H9 (cell line): ENCODE data around the gene NUDT21. TPM values are rescaled to one million over a fixed set of nuclear protein-coding genes. Genes with fewer than 3 reads are reported as not detected.

Experiments used
- DNase-seq: peaks from one replicate; pipeline ENCODE4 v3.0.0-alpha.2; 2017
- H2AFZ ChIP-seq: one replicate; pipeline ENCODE4 v1.6.1; 2013; ENCODE audit warnings: mild to moderate bottlenecking, low read length, control low read depth, moderate library complexity
- H2AK5ac ChIP-seq: 2 replicates; pipeline ENCODE4 v1.6.1; 2013; ENCODE audit warnings: low read length, control low read depth, mixed read lengths; ENCODE audit not compliant: insufficient read length
- H2BK120ac ChIP-seq: one replicate; pipeline ENCODE4 v1.6.1; 2013; ENCODE audit warnings: low read depth, mild to moderate bottlenecking, low read length, control low read depth, inconsistent platforms; ENCODE audit not compliant: poor library complexity, severe bottlenecking
- H2BK12ac ChIP-seq: 2 replicates; pipeline ENCODE4 v1.6.1; 2013; ENCODE audit warnings: low read length, control low read depth, mixed read lengths, low read depth; ENCODE audit not compliant: insufficient read length
- H2BK15ac ChIP-seq: 2 replicates; pipeline ENCODE4 v1.6.1; 2013; ENCODE audit warnings: low read depth, low read length, control low read depth
- H2BK20ac ChIP-seq: one replicate; pipeline ENCODE4 v1.6.1; 2013; ENCODE audit warnings: low read depth, mild to moderate bottlenecking, low read length, control low read depth, inconsistent platforms; ENCODE audit not compliant: poor library complexity, severe bottlenecking
- H2BK5ac ChIP-seq: 2 replicates; pipeline ENCODE4 v1.6.1; 2013; ENCODE audit warnings: low read length, control low read depth, mixed read lengths; ENCODE audit not compliant: insufficient read length
- H3K14ac ChIP-seq: 2 replicates; pipeline ENCODE4 v1.6.1; 2013; ENCODE audit warnings: low read length, control low read depth; ENCODE audit not compliant: insufficient read depth
- H3K18ac ChIP-seq: 2 replicates; pipeline ENCODE4 v1.6.1; 2013; ENCODE audit warnings: low read depth, mild to moderate bottlenecking, mixed read lengths, low read length, control low read depth; ENCODE audit not compliant: insufficient read length
- H3K23ac ChIP-seq: 2 replicates; pipeline ENCODE4 v1.6.1; 2013; ENCODE audit warnings: low read length, control low read depth, mixed read lengths, low read depth; ENCODE audit not compliant: insufficient read length
- H3K23me2 ChIP-seq: 2 replicates; pipeline ENCODE4 v1.6.1; 2013; ENCODE audit warnings: low read depth, mild to moderate bottlenecking, mixed read lengths, low read length, control low read depth; ENCODE audit not compliant: insufficient read length, poor library complexity, severe bottlenecking
- H3K27ac ChIP-seq: 2 replicates; pipeline ENCODE4 v1.5.1; 2013; ENCODE audit warnings: low read length, control low read depth, mixed read lengths, low read depth; ENCODE audit not compliant: insufficient read length
- H3K27me3 ChIP-seq: 2 replicates; pipeline ENCODE4 v1.6.1; 2013; ENCODE audit warnings: low read length, control low read depth, inconsistent platforms; ENCODE audit not compliant: insufficient read depth
- H3K4ac ChIP-seq: 2 replicates; pipeline ENCODE4 v1.6.1; 2013; ENCODE audit warnings: low read depth, mild to moderate bottlenecking, control low read depth, inconsistent platforms, low read length, moderate library complexity
- H3K4me1 ChIP-seq: 2 replicates; pipeline ENCODE4 v1.6.1; 2013; ENCODE audit warnings: low read length, control low read depth, inconsistent platforms; ENCODE audit not compliant: insufficient read depth
- H3K4me2 ChIP-seq: 2 replicates; pipeline ENCODE4 v1.6.1; 2013; ENCODE audit warnings: low read length, control low read depth, mixed read lengths; ENCODE audit not compliant: insufficient read length, insufficient read depth
- H3K56ac ChIP-seq: 2 replicates; pipeline ENCODE4 v1.6.1; 2013; ENCODE audit warnings: low read depth, mild to moderate bottlenecking, mixed read lengths, low read length, control low read depth; ENCODE audit not compliant: insufficient read length
- H3K79me1 ChIP-seq: 2 replicates; pipeline ENCODE4 v1.6.1; 2013; ENCODE audit warnings: low read depth, mild to moderate bottlenecking, moderate library complexity, low read length, control low read depth, inconsistent platforms; ENCODE audit not compliant: insufficient read depth, poor library complexity, severe bottlenecking
- H3K79me2 ChIP-seq: 2 replicates; pipeline ENCODE4 v1.6.1; 2013; ENCODE audit warnings: low read length, control low read depth, inconsistent platforms; ENCODE audit not compliant: insufficient read depth
- H3K9ac ChIP-seq: 2 replicates; pipeline ENCODE4 v1.6.1; 2013; ENCODE audit warnings: low read length, control low read depth, mixed read lengths; ENCODE audit not compliant: insufficient read length; ENCODE audit errors: extremely low read depth
- H3K9me3 ChIP-seq: one replicate; pipeline ENCODE4 v1.6.1; 2013; ENCODE audit warnings: low read depth, low read length, inconsistent platforms; ENCODE audit not compliant: control insufficient read depth
- H3T11ph ChIP-seq: one replicate; pipeline ENCODE4 v1.6.1; 2013; ENCODE audit warnings: mild to moderate bottlenecking, low read length, control low read depth, inconsistent platforms
- H4K20me1 ChIP-seq: one replicate; pipeline ENCODE4 v1.6.1; 2013; ENCODE audit not compliant: control insufficient read depth, insufficient read length, insufficient read depth
- H4K5ac ChIP-seq: 2 replicates; pipeline ENCODE4 v1.6.1; 2013; ENCODE audit warnings: low read depth, mild to moderate bottlenecking, mixed read lengths, low read length, control low read depth; ENCODE audit not compliant: insufficient read length
- H4K8ac ChIP-seq: replicated peaks from 2 replicates; pipeline ENCODE4 v1.6.1; 2013; ENCODE audit warnings: low read length, control low read depth, mixed read lengths, low read depth; ENCODE audit not compliant: insufficient read length
- H4K91ac ChIP-seq: 2 replicates; pipeline ENCODE4 v1.6.1; 2013; ENCODE audit warnings: low read depth, mild to moderate bottlenecking, moderate library complexity, mixed read lengths, low read length, control low read depth; ENCODE audit not compliant: insufficient read length
- H3K27ac Mint-ChIP-seq, 3 experiments: 2 replicates in 2 of 3; 3 replicates in 1 of 3; pipeline ENCODE4 v1.8.0; 2020 to 2021; ENCODE audit warnings: mixed read lengths in 3 of 3, mild to moderate bottlenecking in 1 of 3, moderate library complexity in 1 of 3
- H3K27me3 Mint-ChIP-seq: 2 replicates; pipeline ENCODE4 v1.8.0; 2021; ENCODE audit warnings: low read depth, mild to moderate bottlenecking, moderate library complexity, mixed read lengths
- H3K36me3 Mint-ChIP-seq, 3 experiments: 2 replicates in 2 of 3; 3 replicates in 1 of 3; pipeline ENCODE4 v1.8.0; 2020 to 2021; ENCODE audit warnings: low read depth in 3 of 3, mixed read lengths in 3 of 3; ENCODE audit not compliant: insufficient read depth in 1 of 3
- H3K4me1 Mint-ChIP-seq, 2 experiments: 2 replicates each; pipeline ENCODE4 v1.8.0; 2020; ENCODE audit warnings: mixed read lengths in 2 of 2
- H3K4me3 Mint-ChIP-seq, 2 experiments: 2 replicates in 1 of 2; 3 replicates in 1 of 2; pipeline ENCODE4 v1.8.0; 2020 to 2021; ENCODE audit warnings: mild to moderate bottlenecking in 2 of 2, mixed read lengths in 2 of 2, moderate library complexity in 1 of 2
- H3K9me3 Mint-ChIP-seq, 2 experiments: 2 replicates in 1 of 2; 3 replicates in 1 of 2; pipeline ENCODE4 v1.8.0; 2020; ENCODE audit warnings: mild to moderate bottlenecking in 2 of 2, mixed read lengths in 2 of 2, moderate library complexity in 1 of 2
- WGBS: extraction: QIAGEN DNeasy Blood & Tissue Kit; methylation state at CpG from one replicate; pipeline ENCODE4 v1.1.7; 2013; ENCODE audit warnings: missing lambda C conversion rate, low lambda C conversion rate, mixed read lengths; ENCODE audit not compliant: insufficient read length; ENCODE audit errors: extremely low coverage; 5-methylcytosine and 5-hydroxymethylcytosine counted together
- total RNA-seq: library from RNA; stranded (reverse); gene quantifications from 2 replicates; pipeline ENCODE4 v1.2.1, GENCODE V29; 2021
- TF ChIP-seq, protein P1 (sequence below): fragments of 200-600 bp; sonication (generic); conservative IDR thresholded peaks from 3 replicates; pipeline ENCODE4 v1.8.0; 2021; ENCODE audit warnings: antibody characterized with exemption, mild to moderate bottlenecking

NUDT21 gene
- total RNA-seq, 1 experiment from 2014 or later: 276 TPM

DNA sequence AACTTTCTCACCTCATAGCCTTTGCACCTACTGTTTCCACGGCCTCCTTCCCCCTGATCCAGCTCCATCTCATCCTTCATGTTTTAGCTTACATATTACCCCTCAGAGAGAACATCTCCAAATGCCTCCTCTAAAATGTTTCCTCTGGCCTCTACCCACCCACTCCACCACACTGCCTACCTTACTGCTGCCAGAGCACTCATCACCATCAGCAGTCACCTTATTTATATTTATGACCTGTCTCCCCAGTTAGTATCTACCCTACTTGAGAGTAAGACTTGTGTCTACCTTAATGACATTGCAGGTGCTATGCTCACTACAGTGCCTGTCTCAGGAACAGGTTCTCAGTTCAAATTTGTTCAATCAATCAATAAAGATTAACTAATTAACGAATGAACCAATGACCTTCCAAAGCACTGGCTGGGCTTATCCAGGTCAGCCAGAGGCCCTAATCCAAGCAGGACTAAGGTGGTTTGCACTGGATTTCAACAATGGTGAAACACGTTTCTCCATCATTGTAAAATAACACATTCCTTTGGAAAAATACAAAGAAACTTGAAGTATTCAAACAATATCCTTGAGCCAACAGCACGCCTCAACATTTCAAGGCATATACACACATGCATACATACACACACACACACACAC lies 66.9 kb downstream of the NUDT21 start:
- Histone ChIP-seq H2BK15ac (no peak overlapping the region), H3K4me1 (no peaks in the 10 kb centered on the region), H2BK12ac (no peak overlapping the region), H3K27ac (no peak overlapping the region), H4K5ac (no peak overlapping the region), H3K79me2 (no peaks in the 10 kb centered on the region), H4K20me1 (peaks cover 3% of the 10 kb centered on the region), H3K18ac (no peak overlapping the region), H2BK20ac (no peak overlapping the region), H2BK120ac (no peak overlapping the region), H3T11ph (no peak overlapping the region), H4K8ac (no peak overlapping the region), H3K23ac (no peak overlapping the region), H3K56ac (no peak overlapping the region), H4K91ac (no peak overlapping the region), H3K79me1 (no peaks in the 10 kb centered on the region), H2AFZ (no peak overlapping the region), H2AK5ac (no peak overlapping the region), H3K27me3 (no peaks in the 10 kb centered on the region), H3K9me3 (peaks cover 14% of the 10 kb centered on the region), H3K14ac (no peak overlapping the region), H3K23me2 (no peaks in the 10 kb centered on the region), H3K4ac (no peak overlapping the region), H3K4me2 (no peak overlapping the region), H2BK5ac (no peak overlapping the region), H3K9ac (no peak overlapping the region)
- no peak overlapping the region for H3K27ac Mint-ChIP-seq
- TF ChIP-seq, protein P1, sequence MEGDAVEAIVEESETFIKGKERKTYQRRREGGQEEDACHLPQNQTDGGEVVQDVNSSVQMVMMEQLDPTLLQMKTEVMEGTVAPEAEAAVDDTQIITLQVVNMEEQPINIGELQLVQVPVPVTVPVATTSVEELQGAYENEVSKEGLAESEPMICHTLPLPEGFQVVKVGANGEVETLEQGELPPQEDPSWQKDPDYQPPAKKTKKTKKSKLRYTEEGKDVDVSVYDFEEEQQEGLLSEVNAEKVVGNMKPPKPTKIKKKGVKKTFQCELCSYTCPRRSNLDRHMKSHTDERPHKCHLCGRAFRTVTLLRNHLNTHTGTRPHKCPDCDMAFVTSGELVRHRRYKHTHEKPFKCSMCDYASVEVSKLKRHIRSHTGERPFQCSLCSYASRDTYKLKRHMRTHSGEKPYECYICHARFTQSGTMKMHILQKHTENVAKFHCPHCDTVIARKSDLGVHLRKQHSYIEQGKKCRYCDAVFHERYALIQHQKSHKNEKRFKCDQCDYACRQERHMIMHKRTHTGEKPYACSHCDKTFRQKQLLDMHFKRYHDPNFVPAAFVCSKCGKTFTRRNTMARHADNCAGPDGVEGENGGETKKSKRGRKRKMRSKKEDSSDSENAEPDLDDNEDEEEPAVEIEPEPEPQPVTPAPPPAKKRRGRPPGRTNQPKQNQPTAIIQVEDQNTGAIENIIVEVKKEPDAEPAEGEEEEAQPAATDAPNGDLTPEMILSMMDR: no peak
- peaks cover 20 to 24% of the 10 kb centered on the region in 2 experiments for H3K9me3 Mint-ChIP-seq
- no peak overlapping the region for H3K4me3 Mint-ChIP-seq
- peaks cover 2% of the 10 kb centered on the region; the same call in 1 of the 2 replicates for H3K27me3 Mint-ChIP-seq
- no peaks in the 10 kb centered on the region for H3K4me1 Mint-ChIP-seq
- peaks cover 58 to 70% (median 68%) of the 10 kb centered on the region in 3 experiments for H3K36me3 Mint-ChIP-seq
- no CpG with 5 or more reads among the region's 4 CpGs for WGBS
- no peak for DNase-seq
